Trophoblast cell (in vitro differentiated cells and primary cell): ENCODE results near the gene UXT.

ENCODE experiments used
- DNase-seq, 2 donors: peaks; one replicate each; pipeline ENCODE4 v3.0.0-alpha.2; 2016
- H2AFZ ChIP-seq: 2 replicates; pipeline ENCODE4 v1.6.1; 2013; ENCODE audit warnings: low read length, moderate library complexity, mild to moderate bottlenecking; ENCODE audit not compliant: insufficient read depth, poor library complexity
- H2AK5ac ChIP-seq: 2 replicates; pipeline ENCODE4 v1.6.1; 2013; ENCODE audit warnings: mild to moderate bottlenecking, low read length
- H2BK120ac ChIP-seq: 2 replicates; pipeline ENCODE4 v1.6.1; 2013; ENCODE audit warnings: low read length, mild to moderate bottlenecking, moderate library complexity; ENCODE audit not compliant: insufficient read depth, poor library complexity
- H2BK12ac ChIP-seq: 2 replicates; pipeline ENCODE4 v1.6.1; 2013; ENCODE audit warnings: mild to moderate bottlenecking, low read length, moderate library complexity
- H2BK5ac ChIP-seq: 2 replicates; pipeline ENCODE4 v1.6.1; 2013; ENCODE audit warnings: low read length, low read depth, moderate library complexity, mild to moderate bottlenecking; ENCODE audit not compliant: poor library complexity
- H3K14ac ChIP-seq: 2 replicates; pipeline ENCODE4 v1.6.1; 2013; ENCODE audit warnings: mild to moderate bottlenecking, low read length
- H3K18ac ChIP-seq: 2 replicates; pipeline ENCODE4 v1.6.1; 2013; ENCODE audit warnings: mild to moderate bottlenecking, low read length
- H3K23ac ChIP-seq: 2 replicates; pipeline ENCODE4 v1.6.1; 2013; ENCODE audit warnings: low read length
- H3K27ac ChIP-seq: 2 replicates; pipeline ENCODE4 v1.5.1; 2013; ENCODE audit warnings: low read depth, mild to moderate bottlenecking, inconsistent platforms, low read length, moderate library complexity
- H3K27me3 ChIP-seq: 2 replicates; pipeline ENCODE4 v1.6.1; 2013; ENCODE audit warnings: inconsistent platforms, mild to moderate bottlenecking, low read length, moderate library complexity; ENCODE audit not compliant: insufficient read depth
- H3K36me3 ChIP-seq, 2 experiments: 1 replicate in 1 of 2; 2 replicates in 1 of 2; pipeline ENCODE4 v1.6.1; 2013; ENCODE audit warnings: low read length in 2 of 2, mild to moderate bottlenecking in 2 of 2, moderate library complexity in 1 of 2; ENCODE audit not compliant: insufficient read depth in 2 of 2, control insufficient read depth in 1 of 2
- H3K4ac ChIP-seq: 2 replicates; pipeline ENCODE4 v1.6.1; 2013; ENCODE audit warnings: low read depth, mild to moderate bottlenecking, low read length, moderate library complexity
- H3K4me1 ChIP-seq, 2 experiments: 1 replicate in 1 of 2; 2 replicates in 1 of 2; pipeline ENCODE4 v1.6.1; 2013; ENCODE audit warnings: low read length in 2 of 2, mild to moderate bottlenecking in 2 of 2, moderate library complexity in 1 of 2; ENCODE audit not compliant: insufficient read depth in 2 of 2, control insufficient read depth in 1 of 2
- H3K4me2 ChIP-seq: 2 replicates; pipeline ENCODE4 v1.6.1; 2013; ENCODE audit warnings: inconsistent platforms, mild to moderate bottlenecking, low read length, moderate library complexity
- H3K4me3 ChIP-seq: 2 replicates; pipeline ENCODE4 v1.5.1; 2013; ENCODE audit warnings: mild to moderate bottlenecking, low read depth, low read length, inconsistent platforms
- H3K79me1 ChIP-seq: one replicate; pipeline ENCODE4 v1.6.1; 2013; ENCODE audit warnings: low read length
- H3K79me2 ChIP-seq: 2 replicates; pipeline ENCODE4 v1.6.1; 2013; ENCODE audit warnings: low read length, mild to moderate bottlenecking; ENCODE audit not compliant: control insufficient read depth, insufficient read depth, poor library complexity
- H3K9ac ChIP-seq: 2 replicates; pipeline ENCODE4 v1.6.1; 2013; ENCODE audit warnings: mild to moderate bottlenecking, low read length
- H3K9me3 ChIP-seq: 2 replicates; pipeline ENCODE4 v1.6.1; 2013; ENCODE audit warnings: low read depth, mild to moderate bottlenecking, control low read depth, inconsistent platforms, low read length; ENCODE audit not compliant: insufficient read depth
- H4K12ac ChIP-seq: 2 replicates; pipeline ENCODE4 v1.6.1; 2013; ENCODE audit warnings: low read depth, mild to moderate bottlenecking, low read length, moderate library complexity
- H4K8ac ChIP-seq: 2 replicates; pipeline ENCODE4 v1.6.1; 2013; ENCODE audit warnings: low read depth, mild to moderate bottlenecking, low read length, moderate library complexity
- H4K91ac ChIP-seq: one replicate; pipeline ENCODE4 v1.6.1; 2013; ENCODE audit warnings: low read depth, mild to moderate bottlenecking, low read length, moderate library complexity
- WGBS: extraction: QIAGEN DNeasy Blood & Tissue Kit; methylation state at CpG from one replicate; pipeline ENCODE4 v1.1.7; 2013; ENCODE audit warnings: missing lambda C conversion rate; ENCODE audit not compliant: insufficient read length, insufficient coverage; ENCODE audit errors: extremely low coverage; 5-methylcytosine and 5-hydroxymethylcytosine counted together

UXT gene

GRCh38 chrX:47644557-47645091 lies 14.4 kb downstream of the UXT start:
- DNase-seq = peak in 1 of 2 donors; percentile 21
- no CpG with 5 or more reads among the region's 12 CpGs for WGBS
- H3K9me3 ChIP-seq = no peaks in the 10 kb centered on the region

GRCh38 chrX:47643926-47644325 lies 15.1 kb downstream of the UXT start:
- Histone ChIP-seq H3K79me2 (no peaks in the 10 kb centered on the region), H2BK120ac (no peak overlapping the region), H3K79me1 (no peaks in the 10 kb centered on the region), H4K8ac (no peak overlapping the region), H4K12ac (no peak overlapping the region), H3K27ac (no peak overlapping the region), H3K4me3 (no peak overlapping the region), H2BK12ac (no peak overlapping the region), H3K9ac (no peak overlapping the region), H3K27me3 (no peaks in the 10 kb centered on the region), H3K23ac (no peak overlapping the region), H3K4me1 (peaks cover 0 to 2% of the 10 kb centered on the region in 2 experiments), H2AFZ (no peak overlapping the region), H4K91ac (no peak overlapping the region), H3K18ac (no peak overlapping the region), H3K4ac (no peak overlapping the region), H3K9me3 (no peaks in the 10 kb centered on the region), H3K36me3 (peaks cover 11 to 18% of the 10 kb centered on the region in 2 experiments), H3K14ac (no peak overlapping the region), H2AK5ac (no peak overlapping the region), H2BK5ac (no peak overlapping the region), H3K4me2 (no peak overlapping the region)
- no CpG with 5 or more reads among the region's 2 CpGs for WGBS
- no peak for DNase-seq

More at GRCh38 chrX:47644557-47645091, 14.4 kb downstream of the UXT start:
- Histone ChIP-seq H2AK5ac (no peak overlapping the region), H4K12ac (no peak overlapping the region), H3K14ac (no peak overlapping the region), H3K79me1 (no peaks in the 10 kb centered on the region), H4K91ac (no peak overlapping the region), H3K27me3 (no peaks in the 10 kb centered on the region), H3K79me2 (no peaks in the 10 kb centered on the region), H3K4ac (no peak overlapping the region), H4K8ac (no peak overlapping the region), H3K36me3 (peaks cover 4 to 13% of the 10 kb centered on the region in 2 experiments), H3K9ac (no peak overlapping the region), H3K4me2 (no peak overlapping the region), H2AFZ (no peak overlapping the region), H2BK5ac (no peak overlapping the region), H3K18ac (no peak overlapping the region), H2BK12ac (no peak overlapping the region), H3K4me1 (peaks cover 4 to 6% of the 10 kb centered on the region in 2 experiments), H3K23ac (no peak overlapping the region), H3K27ac (no peak overlapping the region), H3K4me3 (no peak overlapping the region), H2BK120ac (no peak overlapping the region)

GRCh38 chrX:47638816-47639215 lies 20.2 kb downstream of the UXT start:
- H2BK5ac ChIP-seq = no peak overlapping the region
- no peak overlapping the region for H2AFZ ChIP-seq
- H4K91ac ChIP-seq = no peak overlapping the region
- no peak overlapping the region for H3K9ac ChIP-seq
- H2BK120ac ChIP-seq = no peak overlapping the region
- no peak overlapping the region for H4K8ac ChIP-seq
- no peak overlapping the region for H3K18ac ChIP-seq
- no peak overlapping the region for H4K12ac ChIP-seq
- H3K27ac ChIP-seq = no peak overlapping the region
- H3K79me1 ChIP-seq = no peaks in the 10 kb centered on the region
- H2AK5ac ChIP-seq = no peak overlapping the region
- peaks cover 41 to 50% of the 10 kb centered on the region in 2 experiments for H3K36me3 ChIP-seq
- H3K4me2 ChIP-seq = no peak overlapping the region
- no peaks in the 10 kb centered on the region for H3K79me2 ChIP-seq
- H3K23ac ChIP-seq = no peak overlapping the region
- DNase-seq = no peak
- H3K4me1 ChIP-seq = no peaks in the 10 kb centered on the region
- H3K4ac ChIP-seq = no peak overlapping the region
- H2BK12ac ChIP-seq = no peak overlapping the region
- no peak overlapping the region for H3K4me3 ChIP-seq
- H3K14ac ChIP-seq = no peak overlapping the region
- WGBS = no CpG with 5 or more reads among the region's 14 CpGs
- no peaks in the 10 kb centered on the region for H3K9me3 ChIP-seq
- no peaks in the 10 kb centered on the region for H3K27me3 ChIP-seq

GRCh38 chrX:47637546-47638195 lies 21.3 kb downstream of the UXT start:
- no peak overlapping the region for H2BK5ac ChIP-seq
- H2BK120ac ChIP-seq = no peak overlapping the region

More at GRCh38 chrX:47637546-47638195, 21.3 kb downstream of the UXT start:
- Histone ChIP-seq H4K12ac (no peak overlapping the region), H3K4ac (no peak overlapping the region), H2AK5ac (no peak overlapping the region), H3K23ac (no peak overlapping the region), H3K36me3 (peaks cover 41 to 50% of the 10 kb centered on the region in 2 experiments), H3K9me3 (no peaks in the 10 kb centered on the region), H3K18ac (no peak overlapping the region), H3K79me1 (no peaks in the 10 kb centered on the region), H3K79me2 (no peaks in the 10 kb centered on the region), H3K14ac (no peak overlapping the region), H2BK12ac (no peak overlapping the region), H3K4me2 (no peak overlapping the region), H2AFZ (no peak overlapping the region), H3K27me3 (no peaks in the 10 kb centered on the region), H3K27ac (no peak overlapping the region), H3K4me3 (no peak overlapping the region), H3K9ac (no peak overlapping the region), H3K4me1 (no peaks in the 10 kb centered on the region), H4K91ac (no peak overlapping the region), H4K8ac (no peak overlapping the region)
- DNase-seq = no peak
- no CpG with 5 or more reads among the region's 31 CpGs for WGBS
